HG02885 (cell line): ENCODE results near the gene CRYL1.

ENCODE experiments used
- ATAC-seq: cut with Tn5 transposase; IDR thresholded peaks from one replicate; pipeline ENCODE4 v1.9.1; 2021; ENCODE audit warnings: mild to moderate bottlenecking; ENCODE audit not compliant: unreplicated experiment, poor library complexity

CRYL1 gene

GRCh38 chr13:20497006-20497775 is 28.5 kb downstream of the CRYL1 start:
- ATAC-seq = no peak

GRCh38 chr13:20495087-20496023 is 30.3 kb downstream of the CRYL1 start:
- peak; percentile 49 for ATAC-seq

- ATAC-seq = no peak
These were observed 31.0 kb downstream of the CRYL1 start for GRCh38 chr13:20494656-20495055.

- no peak for ATAC-seq
These were observed 33.0 kb downstream of the CRYL1 start for GRCh38 chr13:20492641-20493040.

GRCh38 chr13:20491926-20492435 is 33.7 kb downstream of the CRYL1 start:
- ATAC-seq = no peak

GRCh38 chr13:20489185-20489820 is 36.4 kb downstream of the CRYL1 start:
- ATAC-seq = peak; percentile 56

GRCh38 chr13:20487927-20488326 is 37.7 kb downstream of the CRYL1 start:
- no peak for ATAC-seq

- ATAC-seq = no peak
These were observed 42.9 kb downstream of the CRYL1 start for GRCh38 chr13:20482787-20483186.

- no peak for ATAC-seq
These were observed 43.3 kb downstream of the CRYL1 start for GRCh38 chr13:20482275-20482761.

- ATAC-seq = no peak
These were observed 48.3 kb downstream of the CRYL1 start for GRCh38 chr13:20477394-20477793.

- peak; percentile 98 for ATAC-seq
These were observed 49.5 kb downstream of the CRYL1 start for GRCh38 chr13:20475927-20476691.

GRCh38 chr13:20474515-20474914 is 51.1 kb downstream of the CRYL1 start:
- ATAC-seq = no peak

- no peak for ATAC-seq
These were observed 51.8 kb downstream of the CRYL1 start for GRCh38 chr13:20473888-20474287.

GRCh38 chr13:20473139-20473538 is 52.5 kb downstream of the CRYL1 start:
- ATAC-seq = no peak

- ATAC-seq = no peak
These were observed 53.1 kb downstream of the CRYL1 start for GRCh38 chr13:20472531-20472930.

GRCh38 chr13:20470136-20470535 is 55.5 kb downstream of the CRYL1 start:
- no peak for ATAC-seq

- no peak for ATAC-seq
These were observed 59.3 kb downstream of the CRYL1 start for GRCh38 chr13:20466371-20466770.

- no peak for ATAC-seq
These were observed 60.3 kb downstream of the CRYL1 start for GRCh38 chr13:20465218-20465879.

- no peak for ATAC-seq
These were observed 62.7 kb downstream of the CRYL1 start for GRCh38 chr13:20462921-20463320.
